ENCODE measurements around the gene ZBTB7C. TPM values are rescaled to one million over a fixed set of nuclear protein-coding genes. Genes with fewer than 3 reads are reported as not detected.

Gene ZBTB7C
- total and polyA plus RNA-seq, 10 of the 15 experiments (the other 5 are each of a cell fraction or from before 2014, with no cell fraction given) = under 0.01 to 0.08 (median 0.01) TPM; not detected in 7

- DNase-seq (ENCODE audit: low read depth, low spot score) = no peak
- in situ Hi-C loops (cut with MboI) (no loop called here), intact Hi-C loops (cut with micrococcal nuclease; ENCODE audit: unreplicated experiment) (no loop called here)
- H3K27me3 ChIP-seq (replicated peaks in 1 of 2; ENCODE audit: control insufficient read depth in 2 of 2, insufficient read depth in 2 of 2, low read length in 1 of 2) = no peaks in the 10 kb centered on the region; a peak in 1 of 4 replicates
- ChIA-PET SMC1A (ENCODE audit: uncharacterized antibody, unreplicated experiment) (no interaction called here), POLR2A (no interaction called here), CTCF (no interaction called here), RAD21 (ENCODE audit: unreplicated experiment) (no interaction called here)
- ATAC-seq = no peak
- FAIRE-seq = no peak
- H2AFZ ChIP-seq (ENCODE audit: control insufficient read depth, low read depth, low read length) = no peak overlapping the region
- WGBS (ENCODE audit: insufficient coverage, insufficient replicate concordance, low lambda C conversion rate, missing lambda C conversion rate) = 12% methylated on average over 4 of the region's 4 CpGs
- H3K4me2 ChIP-seq (ENCODE audit: control insufficient read depth, insufficient read depth) = no peak overlapping the region
- H4K20me1 ChIP-seq (ENCODE audit: control insufficient read depth, insufficient read depth) = no peaks in the 10 kb centered on the region
- H3K36me3 ChIP-seq (ENCODE audit: control insufficient read depth in 2 of 2, insufficient read depth in 2 of 2, low read length in 1 of 2) = no peaks in the 10 kb centered on the region
- no peaks in the 10 kb centered on the region for H3K79me2 ChIP-seq (ENCODE audit: control insufficient read depth, insufficient read depth, low read length)
- H3K9me3 ChIP-seq (replicated peaks; ENCODE audit: control insufficient read depth, insufficient read depth, low read length) = no peaks in the 10 kb centered on the region
- H3K27ac ChIP-seq (ENCODE audit: control insufficient read depth, insufficient read depth) = no peak overlapping the region
- no TSS peak for BruUV-seq (replicated peaks)
- H3K9ac ChIP-seq (ENCODE audit: control insufficient read depth, insufficient read depth, low read length) = no peak overlapping the region
- H3K4me3 ChIP-seq = no peak overlapping the region
- no peaks in the 10 kb centered on the region for H3K4me1 ChIP-seq (ENCODE audit: control insufficient read depth, insufficient read depth, low read length)
- TF ChIP-seq, protein P1, sequence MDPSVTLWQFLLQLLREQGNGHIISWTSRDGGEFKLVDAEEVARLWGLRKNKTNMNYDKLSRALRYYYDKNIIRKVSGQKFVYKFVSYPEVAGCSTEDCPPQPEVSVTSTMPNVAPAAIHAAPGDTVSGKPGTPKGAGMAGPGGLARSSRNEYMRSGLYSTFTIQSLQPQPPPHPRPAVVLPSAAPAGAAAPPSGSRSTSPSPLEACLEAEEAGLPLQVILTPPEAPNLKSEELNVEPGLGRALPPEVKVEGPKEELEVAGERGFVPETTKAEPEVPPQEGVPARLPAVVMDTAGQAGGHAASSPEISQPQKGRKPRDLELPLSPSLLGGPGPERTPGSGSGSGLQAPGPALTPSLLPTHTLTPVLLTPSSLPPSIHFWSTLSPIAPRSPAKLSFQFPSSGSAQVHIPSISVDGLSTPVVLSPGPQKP (IDR thresholded peaks at IDR 0.05; ENCODE audit: low read depth, low read length) = no peak
- TF ChIP-seq, protein P2, sequence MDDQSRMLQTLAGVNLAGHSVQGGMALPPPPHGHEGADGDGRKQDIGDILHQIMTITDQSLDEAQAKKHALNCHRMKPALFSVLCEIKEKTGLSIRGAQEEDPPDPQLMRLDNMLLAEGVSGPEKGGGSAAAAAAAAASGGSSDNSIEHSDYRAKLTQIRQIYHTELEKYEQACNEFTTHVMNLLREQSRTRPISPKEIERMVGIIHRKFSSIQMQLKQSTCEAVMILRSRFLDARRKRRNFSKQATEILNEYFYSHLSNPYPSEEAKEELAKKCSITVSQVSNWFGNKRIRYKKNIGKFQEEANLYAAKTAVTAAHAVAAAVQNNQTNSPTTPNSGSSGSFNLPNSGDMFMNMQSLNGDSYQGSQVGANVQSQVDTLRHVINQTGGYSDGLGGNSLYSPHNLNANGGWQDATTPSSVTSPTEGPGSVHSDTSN (IDR thresholded peaks at IDR 0.05; ENCODE audit: insufficient replicate concordance, low read depth, low read length) = no peak
- no peak for TF ChIP-seq SP1 (IDR thresholded peaks at IDR 0.05; ENCODE audit: low read depth, low read length)
- no peak for TF ChIP-seq SREBF1 (IDR thresholded peaks at IDR 0.05; ENCODE audit: low read length)
- no peak for TF ChIP-seq PKNOX1 (IDR thresholded peaks at IDR 0.05)
- TF ChIP-seq, protein P3, sequence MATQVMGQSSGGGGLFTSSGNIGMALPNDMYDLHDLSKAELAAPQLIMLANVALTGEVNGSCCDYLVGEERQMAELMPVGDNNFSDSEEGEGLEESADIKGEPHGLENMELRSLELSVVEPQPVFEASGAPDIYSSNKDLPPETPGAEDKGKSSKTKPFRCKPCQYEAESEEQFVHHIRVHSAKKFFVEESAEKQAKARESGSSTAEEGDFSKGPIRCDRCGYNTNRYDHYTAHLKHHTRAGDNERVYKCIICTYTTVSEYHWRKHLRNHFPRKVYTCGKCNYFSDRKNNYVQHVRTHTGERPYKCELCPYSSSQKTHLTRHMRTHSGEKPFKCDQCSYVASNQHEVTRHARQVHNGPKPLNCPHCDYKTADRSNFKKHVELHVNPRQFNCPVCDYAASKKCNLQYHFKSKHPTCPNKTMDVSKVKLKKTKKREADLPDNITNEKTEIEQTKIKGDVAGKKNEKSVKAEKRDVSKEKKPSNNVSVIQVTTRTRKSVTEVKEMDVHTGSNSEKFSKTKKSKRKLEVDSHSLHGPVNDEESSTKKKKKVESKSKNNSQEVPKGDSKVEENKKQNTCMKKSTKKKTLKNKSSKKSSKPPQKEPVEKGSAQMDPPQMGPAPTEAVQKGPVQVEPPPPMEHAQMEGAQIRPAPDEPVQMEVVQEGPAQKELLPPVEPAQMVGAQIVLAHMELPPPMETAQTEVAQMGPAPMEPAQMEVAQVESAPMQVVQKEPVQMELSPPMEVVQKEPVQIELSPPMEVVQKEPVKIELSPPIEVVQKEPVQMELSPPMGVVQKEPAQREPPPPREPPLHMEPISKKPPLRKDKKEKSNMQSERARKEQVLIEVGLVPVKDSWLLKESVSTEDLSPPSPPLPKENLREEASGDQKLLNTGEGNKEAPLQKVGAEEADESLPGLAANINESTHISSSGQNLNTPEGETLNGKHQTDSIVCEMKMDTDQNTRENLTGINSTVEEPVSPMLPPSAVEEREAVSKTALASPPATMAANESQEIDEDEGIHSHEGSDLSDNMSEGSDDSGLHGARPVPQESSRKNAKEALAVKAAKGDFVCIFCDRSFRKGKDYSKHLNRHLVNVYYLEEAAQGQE (IDR thresholded peaks at IDR 0.05; ENCODE audit: low read depth, low read length) = no peak
- TF ChIP-seq CREB1 (IDR thresholded peaks at IDR 0.05; ENCODE audit: low read depth) = no peak
- TF ChIP-seq MYC (IDR thresholded peaks at IDR 0.05; ENCODE audit: insufficient read depth, insufficient read length, insufficient replicate concordance, low read length, severe bottlenecking) = no peak
- TF ChIP-seq RFX5 (IDR thresholded peaks at IDR 0.05; ENCODE audit: low read depth, low read length) = no peak
- no peak for TF ChIP-seq MTA3 (IDR thresholded peaks at IDR 0.05; ENCODE audit: borderline replicate concordance, low read length)
- no peak for TF ChIP-seq EED (IDR thresholded peaks at IDR 0.05; ENCODE audit: low read depth)
- TF ChIP-seq STAT3 (IDR thresholded peaks at IDR 0.05; ENCODE audit: low read depth, low read length) = no peak
- no peak for TF ChIP-seq RAD51 (IDR thresholded peaks at IDR 0.05)
- no peak for TF ChIP-seq RUNX3 (IDR thresholded peaks at IDR 0.05; ENCODE audit: low read length)
- no peak for TF ChIP-seq KLF5 (IDR thresholded peaks at IDR 0.05; ENCODE audit: partially characterized antibody)
- no peak for TF ChIP-seq SRF (IDR thresholded peaks at IDR 0.05; ENCODE audit: low read depth in 2 of 2, low read length in 2 of 2)
- TF ChIP-seq HCFC1 (IDR thresholded peaks at IDR 0.05; ENCODE audit: low read length) = no peak
Measured at GRCh38 chr18:47981830-47982229, 427.4 kb downstream of the ZBTB7C start.

Measured in GM12878 (cell line).